OCI-LY7 (cell line): Measurements from ENCODE around the gene HOXD4. TPM values are rescaled to one million over a fixed set of nuclear protein-coding genes. Genes with fewer than 3 reads are reported as not detected.

Experiments
- BruUV-seq: library from RNA; stranded (reverse); fragments of 400-500 nt; replicated peaks from 2 replicates; lab custom pipeline; 2021; lab: Mats Ljungman, UMichigan
- CTCF ChIA-PET: fragments of 300-600 bp; sonication (Branson Sonifier 250); formaldehyde crosslinking; loops from one replicate; lab custom pipeline; 2022; ENCODE audit warnings: antibody characterized with exemption; ENCODE audit not compliant: unreplicated experiment; lab: Charles Lee
- POLR2A ChIA-PET: fragments of 300-600 bp; sonication (Branson Sonifier 250); formaldehyde crosslinking; loops from one replicate; lab custom pipeline; 2022; ENCODE audit warnings: antibody characterized with exemption; lab: Charles Lee
- DNase-seq: peaks from one replicate; pipeline ENCODE4 v3.0.0-alpha.2; 2015; ENCODE audit warnings: low spot score
- H2AFZ ChIP-seq: fragments of 200-600 bp; sonication (generic), shearing (Covaris generic); 2 replicates; pipeline ENCODE4 v1.6.1; 2014; ENCODE audit warnings: mild to moderate bottlenecking, antibody characterized with exemption, low read length, moderate library complexity
- H3K27ac ChIP-seq: fragments of 200-600 bp; sonication (generic); 2 replicates; pipeline ENCODE4 v1.5.1; 2014; ENCODE audit warnings: mixed run types, low read depth, mild to moderate bottlenecking, moderate library complexity, low read length, inconsistent platforms; ENCODE audit not compliant: poor library complexity, severe bottlenecking
- H3K36me3 ChIP-seq: fragments of 200-600 bp; sonication (generic); 2 replicates; pipeline ENCODE4 v1.6.1; 2014; ENCODE audit warnings: mild to moderate bottlenecking, antibody characterized with exemption, low read length, moderate library complexity, mixed read lengths; ENCODE audit not compliant: insufficient read depth
- H3K4me1 ChIP-seq: fragments of 200-600 bp; sonication (generic); 2 replicates; pipeline ENCODE4 v1.5.1; 2014; ENCODE audit warnings: mild to moderate bottlenecking, low read length; ENCODE audit not compliant: insufficient read depth, poor library complexity, severe bottlenecking
- H3K4me2 ChIP-seq: fragments of 200-600 bp; sonication (generic); 2 replicates; pipeline ENCODE4 v1.6.1; 2014; ENCODE audit warnings: mild to moderate bottlenecking, low read length
- H3K4me3 ChIP-seq: fragments of 200-600 bp; sonication (generic); 2 replicates; pipeline ENCODE4 v1.5.1; 2014; ENCODE audit warnings: mild to moderate bottlenecking, low read depth, low read length; ENCODE audit not compliant: poor library complexity, severe bottlenecking
- H3K79me2 ChIP-seq: fragments of 200-600 bp; sonication (generic); 2 replicates; pipeline ENCODE4 v1.6.1; 2016; ENCODE audit warnings: low read depth, mild to moderate bottlenecking, low read length, moderate library complexity, mixed read lengths; ENCODE audit not compliant: insufficient read depth
- H3K9me2 ChIP-seq: fragments of 200-600 bp; sonication (generic); 2 replicates; pipeline ENCODE4 v1.6.1; 2016; ENCODE audit warnings: mild to moderate bottlenecking, low read length, mixed read lengths; ENCODE audit not compliant: insufficient read depth
- H3K9me3 ChIP-seq: fragments of 200-600 bp; sonication (generic); 2 replicates; pipeline ENCODE4 v1.6.1; 2014; ENCODE audit warnings: mild to moderate bottlenecking, mixed run types, low read length, mixed read lengths
- H4K20me1 ChIP-seq: fragments of 200-600 bp; sonication (generic); 2 replicates; pipeline ENCODE4 v1.6.1; 2014; ENCODE audit warnings: mild to moderate bottlenecking, antibody characterized with exemption, low read length, moderate library complexity, mixed read lengths; ENCODE audit not compliant: insufficient read depth
- EZH2phosphoT487 ChIP-seq: fragments of 200-600 bp; sonication (generic); IDR thresholded peaks from 2 replicates; pipeline ENCODE4 v1.6.1; 2018; ENCODE audit warnings: low read depth, borderline replicate concordance, mild to moderate bottlenecking, mixed run types, antibody characterized with exemption, low read length, moderate library complexity, mixed read lengths
- intact Hi-C: fragments of 100-400 bp; cut with micrococcal nuclease; formaldehyde crosslinking; loops from one replicate; pipeline ENCODE4 v1.10.0; 2022; ENCODE audit not compliant: unreplicated experiment
- total RNA-seq, 2 experiments: library from RNA; depleted of rRNA in 1 of 2; stranded (reverse); fragments of >200 nt in 1 of 2; shearing (Covaris generic) in 1 of 2; gene quantifications; 2 replicates each; pipeline ENCODE4 v1.2.3, GENCODE V29; 2014 to 2022
- TF ChIP-seq, protein P1 (sequence below): fragments of 200-600 bp; sonication (generic); conservative IDR thresholded peaks from 2 replicates; pipeline ENCODE4 v1.5.1; 2014; ENCODE audit warnings: mild to moderate bottlenecking, antibody characterized with exemption, low read length, moderate library complexity, mixed read lengths

Gene HOXD4
- total RNA-seq, 2 experiments from 2014 or later, result not detected

GRCh38 chr2:176154576-176155252 is 3.4 kb downstream of the HOXD4 start:
- no peaks in the 10 kb centered on the region for H3K36me3 ChIP-seq
- H3K27ac ChIP-seq, result no peak overlapping the region
- no peak overlapping the region for H2AFZ ChIP-seq
- H4K20me1 ChIP-seq, result no peaks in the 10 kb centered on the region
- TF ChIP-seq, protein P1, sequence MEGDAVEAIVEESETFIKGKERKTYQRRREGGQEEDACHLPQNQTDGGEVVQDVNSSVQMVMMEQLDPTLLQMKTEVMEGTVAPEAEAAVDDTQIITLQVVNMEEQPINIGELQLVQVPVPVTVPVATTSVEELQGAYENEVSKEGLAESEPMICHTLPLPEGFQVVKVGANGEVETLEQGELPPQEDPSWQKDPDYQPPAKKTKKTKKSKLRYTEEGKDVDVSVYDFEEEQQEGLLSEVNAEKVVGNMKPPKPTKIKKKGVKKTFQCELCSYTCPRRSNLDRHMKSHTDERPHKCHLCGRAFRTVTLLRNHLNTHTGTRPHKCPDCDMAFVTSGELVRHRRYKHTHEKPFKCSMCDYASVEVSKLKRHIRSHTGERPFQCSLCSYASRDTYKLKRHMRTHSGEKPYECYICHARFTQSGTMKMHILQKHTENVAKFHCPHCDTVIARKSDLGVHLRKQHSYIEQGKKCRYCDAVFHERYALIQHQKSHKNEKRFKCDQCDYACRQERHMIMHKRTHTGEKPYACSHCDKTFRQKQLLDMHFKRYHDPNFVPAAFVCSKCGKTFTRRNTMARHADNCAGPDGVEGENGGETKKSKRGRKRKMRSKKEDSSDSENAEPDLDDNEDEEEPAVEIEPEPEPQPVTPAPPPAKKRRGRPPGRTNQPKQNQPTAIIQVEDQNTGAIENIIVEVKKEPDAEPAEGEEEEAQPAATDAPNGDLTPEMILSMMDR, result no peak
- no peak for TF ChIP-seq EZH2phosphoT487
- no peak for DNase-seq
- intact Hi-C loops, result no loop called here
- no peaks in the 10 kb centered on the region for H3K4me1 ChIP-seq
- no peaks in the 10 kb centered on the region for H3K9me3 ChIP-seq
- POLR2A ChIA-PET, result interaction anchor here (1.3 kb wide), 1 partner anchor 10 kb away, joined by 3 read pairs; no protein-coding TSS in a partner anchor
- no TSS peak for BruUV-seq
- H3K79me2 ChIP-seq, result no peaks in the 10 kb centered on the region
- CTCF ChIA-PET, result no interaction called here
- H3K4me3 ChIP-seq, result no peak overlapping the region
- H3K9me2 ChIP-seq, result no peaks in the 10 kb centered on the region
- no peak overlapping the region for H3K4me2 ChIP-seq

DNA sequence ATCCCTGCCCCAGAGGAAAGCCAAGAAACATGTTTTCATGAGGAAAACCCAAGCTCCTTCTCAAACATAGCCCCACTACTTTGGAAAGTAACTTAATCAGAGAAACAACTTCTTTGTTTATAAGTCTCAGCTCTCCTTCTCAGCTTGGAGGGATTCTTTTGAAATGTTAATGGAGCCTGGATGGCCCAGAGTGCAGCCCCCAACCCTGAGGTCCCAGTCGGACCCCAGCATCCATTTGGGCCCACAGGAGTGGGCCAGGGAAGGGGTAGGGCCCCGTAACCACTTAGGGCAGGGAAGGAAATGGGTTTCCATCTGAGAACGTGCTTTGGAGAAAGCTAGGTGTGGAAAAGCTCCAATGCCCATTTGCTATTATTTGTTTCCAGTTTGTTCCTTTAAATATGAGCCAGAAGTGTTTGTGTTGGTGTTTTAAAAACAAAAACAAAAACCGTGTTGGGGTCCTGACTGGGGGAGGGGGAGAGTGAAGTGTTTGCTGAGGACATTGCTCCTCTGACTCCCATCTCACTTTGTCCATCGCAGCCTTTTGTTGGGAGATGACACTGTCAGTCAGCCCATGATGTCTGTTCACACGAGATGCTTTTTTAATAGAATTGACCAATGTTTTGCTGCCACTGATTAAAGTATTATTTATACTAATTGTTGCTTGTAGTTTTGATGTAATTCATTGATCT is 4.2 kb downstream of the HOXD4 start:
- Histone ChIP-seq H3K27ac (no peak overlapping the region), H3K36me3 (no peaks in the 10 kb centered on the region), H3K4me1 (no peaks in the 10 kb centered on the region), H3K4me2 (no peak overlapping the region), H3K9me2 (no peaks in the 10 kb centered on the region), H3K4me3 (no peak overlapping the region), H3K9me3 (no peaks in the 10 kb centered on the region), H4K20me1 (no peaks in the 10 kb centered on the region), H2AFZ (no peak overlapping the region), H3K79me2 (no peaks in the 10 kb centered on the region)
- no peak for DNase-seq
- TF ChIP-seq, protein P1, result no peak
- TF ChIP-seq EZH2phosphoT487, result no peak
- ChIA-PET CTCF (no interaction called here), POLR2A (interaction anchor here (1.3 kb wide), 1 partner anchor 11 kb away, joined by 3 read pairs; no protein-coding TSS in a partner anchor)
- intact Hi-C loops, result no loop called here
- no TSS peak for BruUV-seq

DNA sequence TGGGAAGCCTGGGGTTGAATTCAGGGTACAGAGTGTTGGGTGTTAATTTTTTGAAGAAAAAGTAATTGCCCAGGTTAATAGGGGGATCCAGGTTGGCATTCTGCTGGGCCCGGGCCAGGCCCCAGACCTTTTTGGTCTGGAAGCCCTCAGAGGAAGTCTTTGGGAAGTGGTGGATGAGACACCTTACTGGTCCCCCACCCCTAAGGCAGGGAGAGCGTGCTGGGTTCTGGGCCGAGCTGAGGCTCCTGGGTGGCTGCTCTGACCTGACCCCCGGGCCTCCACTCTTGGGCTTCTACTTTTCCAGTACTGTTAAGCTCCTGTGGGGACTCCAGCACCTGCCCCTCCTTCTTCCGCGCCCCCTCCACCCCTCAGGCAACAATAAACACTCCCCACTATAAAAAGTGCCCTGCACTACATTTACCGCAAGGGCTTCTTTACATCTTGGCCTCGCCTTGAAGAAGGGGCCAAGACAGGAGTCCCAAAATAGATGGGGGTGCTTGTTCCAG is 5.0 kb downstream of the HOXD4 start:
- intact Hi-C loops, result no loop called here
- CTCF ChIA-PET, result no interaction called here
- BruUV-seq, result no TSS peak

More for the DNA sequence above, 5.0 kb downstream of the HOXD4 start:
- no peaks in the 10 kb centered on the region for H3K9me2 ChIP-seq
- H2AFZ ChIP-seq, result no peak overlapping the region
- H3K9me3 ChIP-seq, result no peaks in the 10 kb centered on the region
- H3K36me3 ChIP-seq, result no peaks in the 10 kb centered on the region
- H3K4me1 ChIP-seq, result no peaks in the 10 kb centered on the region
- POLR2A ChIA-PET, result no interaction called here
- H3K79me2 ChIP-seq, result no peaks in the 10 kb centered on the region
- no peak overlapping the region for H3K4me3 ChIP-seq
- H4K20me1 ChIP-seq, result no peaks in the 10 kb centered on the region
- no peak for TF ChIP-seq EZH2phosphoT487
- TF ChIP-seq, protein P1, result no peak
- H3K27ac ChIP-seq, result no peak overlapping the region
- DNase-seq, result no peak
- no peak overlapping the region for H3K4me2 ChIP-seq
